GM19035 (cell line): ENCODE data around the gene RNASE11.
"Not testable (repeated sequence)": the region's sequence is repeated elsewhere in the genome, so short reads cannot be mapped to it uniquely, and the experiment has no call there.

ENCODE experiments used
- ATAC-seq: cut with Tn5 transposase; IDR thresholded peaks from one replicate; pipeline ENCODE4 v1.9.1; 2021; ENCODE audit not compliant: unreplicated experiment

Gene RNASE11

DNA sequence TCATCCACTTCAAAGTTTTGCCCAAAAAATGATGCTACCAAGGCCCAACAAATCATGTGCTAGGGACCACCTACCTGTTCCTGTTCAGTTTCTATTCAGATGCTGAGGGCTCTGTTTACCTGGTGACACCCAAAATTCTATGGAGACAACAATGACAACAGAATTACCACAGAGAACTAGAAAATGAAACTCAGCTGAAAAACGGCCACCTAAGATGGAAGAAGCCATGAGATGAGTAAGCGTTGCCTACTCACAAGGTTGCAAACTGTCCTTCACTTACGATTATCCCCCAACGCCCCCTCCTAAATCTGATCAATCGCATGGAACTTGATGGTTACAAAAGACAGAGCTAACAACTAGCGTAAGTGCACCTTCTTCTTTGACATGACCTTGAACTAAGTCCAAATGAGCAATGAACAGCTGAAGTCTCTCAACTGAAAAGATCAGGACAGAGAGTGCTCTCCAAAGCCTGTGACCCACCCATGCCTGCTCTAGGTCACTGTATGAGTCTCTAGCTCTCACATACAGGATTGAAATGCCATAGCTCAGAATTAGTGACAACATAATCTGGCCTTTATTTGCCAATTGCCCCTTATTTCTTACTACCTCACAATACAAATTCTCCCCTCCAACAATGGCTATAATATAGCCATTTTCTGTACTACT lies at the start of gene RNASE11:
Gene RNASE11 (minus strand): TSS at position 513 of the 666 bp plus-strand sequence.
- ATAC-seq: no peak

DNA sequence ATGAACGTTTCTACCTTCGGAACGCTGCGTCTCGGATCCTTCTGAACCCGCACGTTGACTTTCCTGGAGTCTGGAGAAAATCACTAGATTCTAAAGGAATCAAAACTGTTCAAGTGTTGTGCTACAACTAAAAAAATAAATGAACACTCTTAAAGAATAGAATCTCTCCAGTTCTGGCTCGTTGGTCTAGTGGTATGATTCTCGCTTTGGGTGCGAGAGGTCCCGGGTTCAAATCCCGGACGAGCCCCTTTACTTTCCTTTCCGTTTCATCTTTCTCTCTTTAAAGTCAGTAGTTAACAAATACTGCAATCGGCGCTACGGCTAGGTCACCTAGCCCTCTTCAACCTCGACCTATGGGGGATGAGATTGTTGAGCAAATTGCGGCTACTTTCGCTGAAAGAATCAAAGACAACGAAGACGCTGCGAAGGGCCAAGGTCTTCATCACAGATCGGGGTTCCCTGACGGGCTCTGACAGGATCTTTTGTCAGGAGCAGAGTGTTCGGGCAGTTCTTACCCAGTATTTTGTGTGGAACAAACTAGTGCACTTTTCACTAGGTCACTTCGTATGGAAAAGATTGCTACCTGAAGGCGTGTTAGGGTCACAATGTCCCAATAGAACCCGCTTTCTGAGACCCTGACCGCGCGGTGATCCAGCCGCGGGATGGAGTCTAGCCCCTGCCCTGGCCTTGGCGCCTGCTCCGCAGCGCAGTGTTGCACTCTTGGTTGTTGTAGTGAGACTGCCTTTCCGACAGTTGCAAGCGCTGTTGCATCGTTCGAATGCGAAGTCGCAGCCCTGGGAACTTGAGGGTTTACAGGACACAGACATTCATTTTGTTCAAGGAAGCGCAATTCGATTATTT lies 45.3 kb upstream of the RNASE11 start:
- ATAC-seq: peak; percentile 59

DNA sequence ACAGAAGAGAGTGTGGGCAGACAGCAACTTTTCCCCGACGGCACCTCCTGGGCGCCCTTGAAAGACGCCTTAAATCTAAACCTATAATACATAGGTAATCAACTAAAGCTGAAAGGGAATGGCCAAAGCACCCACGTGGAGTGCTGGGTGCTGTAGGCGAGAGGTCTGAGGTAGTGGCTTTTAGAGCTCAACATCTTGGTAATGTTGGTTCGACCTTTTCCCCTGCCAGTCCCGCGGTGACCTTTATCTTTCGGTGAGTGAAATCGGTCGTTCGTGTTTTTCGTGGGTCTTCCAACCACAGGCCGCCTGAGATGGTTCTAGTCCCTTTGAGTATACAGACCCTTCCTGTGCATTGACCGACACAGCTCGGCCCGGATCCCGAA lies 44.6 kb upstream of the RNASE11 start:
- peak; percentile 22 for ATAC-seq

DNA sequence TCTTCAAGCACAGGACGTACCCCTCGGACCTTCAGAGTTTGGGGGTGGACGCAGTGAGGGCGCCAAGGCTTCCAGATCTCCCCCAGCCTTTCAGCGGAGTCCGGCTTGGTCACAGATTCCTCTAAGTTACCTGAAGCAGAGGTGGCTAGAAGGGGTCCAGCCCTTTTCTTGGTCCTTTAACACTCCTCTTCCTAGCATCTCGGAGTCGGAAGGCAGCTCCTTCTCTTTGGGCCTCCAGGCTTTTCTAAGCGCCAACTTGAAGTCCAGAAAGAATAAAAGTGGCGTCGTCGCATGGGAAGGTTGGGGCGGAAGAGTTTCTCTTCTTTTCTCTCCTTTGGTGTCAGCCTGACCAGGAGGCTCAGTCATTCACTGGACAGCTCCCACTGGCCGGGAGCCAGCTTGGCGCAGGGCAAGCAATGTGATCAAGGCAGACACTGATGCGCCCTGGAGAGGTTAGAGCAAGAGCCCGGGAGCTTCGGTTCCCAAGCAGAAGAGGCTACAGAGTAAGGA lies 44.1 kb upstream of the RNASE11 start:
- no peak for ATAC-seq

DNA sequence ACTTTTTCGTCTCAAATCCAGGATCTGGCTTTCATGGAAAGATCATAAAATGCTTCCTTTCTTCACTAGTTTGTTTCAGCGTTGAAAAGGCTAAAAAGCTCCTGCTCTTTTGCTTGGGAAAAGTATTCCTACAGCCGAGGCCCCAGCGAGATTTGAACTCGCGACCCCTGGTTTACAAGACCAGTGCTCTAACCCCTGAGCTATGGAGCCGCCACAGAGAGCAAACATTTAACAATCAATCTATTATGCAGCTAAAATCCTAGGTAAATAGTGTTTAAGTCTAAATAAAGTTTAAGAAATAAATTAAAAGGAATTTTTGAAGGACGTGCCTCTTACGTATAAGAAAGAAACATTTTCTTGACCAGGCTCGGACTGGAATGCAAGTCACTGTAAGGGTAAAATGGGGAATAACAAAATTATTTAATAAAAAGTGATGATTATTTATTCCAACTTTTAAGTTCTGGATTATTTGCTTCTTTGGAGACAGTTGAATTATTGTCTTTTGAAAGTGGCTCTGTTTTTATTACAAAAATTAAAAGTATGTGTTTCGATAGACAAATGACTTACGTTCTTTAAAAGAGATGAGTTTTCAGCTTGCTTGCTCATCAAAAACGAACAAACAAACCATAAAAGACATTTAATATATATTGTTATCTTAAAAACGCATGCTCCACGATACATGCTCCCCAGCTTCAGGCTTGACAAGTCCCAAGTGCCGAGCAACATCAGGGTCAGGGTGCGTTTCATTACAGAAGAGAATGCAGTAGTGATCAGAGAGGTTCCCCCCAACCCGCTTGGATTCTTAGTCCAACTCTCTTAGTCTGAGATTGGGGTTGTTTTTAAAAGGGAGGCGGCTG lies 43.5 kb upstream of the RNASE11 start:
- ATAC-seq: no peak

DNA sequence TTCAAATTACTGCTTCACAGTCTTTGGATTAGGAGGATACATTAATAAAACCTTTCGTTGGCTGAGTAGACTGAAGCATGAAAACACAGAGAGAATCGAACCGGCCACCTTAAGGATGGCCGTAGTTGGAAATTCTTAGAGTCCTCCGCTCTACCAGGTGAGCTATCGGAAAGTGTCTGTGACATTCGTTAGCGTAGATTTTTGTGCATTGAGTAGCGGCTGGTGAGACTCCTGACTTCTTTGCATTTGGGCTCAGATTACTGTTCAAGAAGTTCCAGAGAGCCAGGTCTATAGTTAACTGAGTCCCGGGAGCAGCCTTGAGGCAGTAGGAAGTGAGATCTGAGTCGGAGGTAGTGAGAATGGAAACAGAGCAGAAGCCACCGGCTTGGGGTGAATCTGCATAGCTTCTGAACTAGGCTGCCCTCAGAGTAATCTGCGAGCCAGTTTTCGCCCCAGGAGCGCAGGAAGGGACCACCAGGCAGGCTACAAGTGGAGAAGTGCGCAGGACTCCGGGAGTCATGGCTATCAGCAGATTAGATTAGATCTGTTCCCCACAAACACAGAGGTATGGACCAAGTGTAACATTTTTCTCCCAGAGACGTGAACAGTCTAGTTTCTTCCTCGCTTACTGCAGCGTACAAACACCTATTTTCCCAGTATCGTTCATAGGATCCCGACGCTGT lies 42.7 kb upstream of the RNASE11 start:
- no peak for ATAC-seq

DNA sequence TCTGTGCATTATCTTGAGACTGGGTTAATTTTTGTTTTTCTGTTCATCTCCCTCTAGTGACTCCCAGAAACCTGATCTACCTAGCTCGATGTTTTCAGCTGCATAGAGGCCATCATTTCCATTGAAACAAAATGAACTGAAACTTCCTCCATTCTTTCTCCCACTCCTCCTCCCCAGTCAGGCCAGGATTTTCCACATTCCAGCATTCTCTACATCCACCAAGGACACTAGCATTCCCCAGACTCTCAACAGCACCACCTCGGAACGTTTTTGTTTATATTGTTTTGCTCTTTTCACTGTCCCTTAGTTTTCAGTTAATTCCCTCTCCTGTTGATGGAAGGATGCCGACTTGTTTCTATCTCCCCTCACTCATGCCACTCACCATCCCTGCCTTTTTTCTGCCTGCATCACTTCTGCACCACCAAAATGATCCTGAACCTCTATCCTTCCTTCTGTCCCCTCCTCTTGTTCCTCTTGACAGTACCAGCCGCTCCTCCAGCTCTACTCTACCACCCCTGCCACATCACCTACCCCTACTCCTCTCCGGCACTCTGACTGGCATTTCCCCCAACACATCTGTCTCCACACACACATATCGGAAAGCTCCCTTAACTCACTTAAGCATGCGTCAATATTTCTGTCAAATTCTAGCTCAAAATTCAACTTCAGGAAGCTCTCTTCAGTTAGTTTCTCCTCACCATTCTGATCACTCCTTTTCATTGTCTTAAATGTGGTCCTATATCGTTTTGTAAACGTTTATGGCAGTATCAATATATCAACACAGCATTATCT lies 40.5 kb upstream of the RNASE11 start:
- ATAC-seq: no peak

DNA sequence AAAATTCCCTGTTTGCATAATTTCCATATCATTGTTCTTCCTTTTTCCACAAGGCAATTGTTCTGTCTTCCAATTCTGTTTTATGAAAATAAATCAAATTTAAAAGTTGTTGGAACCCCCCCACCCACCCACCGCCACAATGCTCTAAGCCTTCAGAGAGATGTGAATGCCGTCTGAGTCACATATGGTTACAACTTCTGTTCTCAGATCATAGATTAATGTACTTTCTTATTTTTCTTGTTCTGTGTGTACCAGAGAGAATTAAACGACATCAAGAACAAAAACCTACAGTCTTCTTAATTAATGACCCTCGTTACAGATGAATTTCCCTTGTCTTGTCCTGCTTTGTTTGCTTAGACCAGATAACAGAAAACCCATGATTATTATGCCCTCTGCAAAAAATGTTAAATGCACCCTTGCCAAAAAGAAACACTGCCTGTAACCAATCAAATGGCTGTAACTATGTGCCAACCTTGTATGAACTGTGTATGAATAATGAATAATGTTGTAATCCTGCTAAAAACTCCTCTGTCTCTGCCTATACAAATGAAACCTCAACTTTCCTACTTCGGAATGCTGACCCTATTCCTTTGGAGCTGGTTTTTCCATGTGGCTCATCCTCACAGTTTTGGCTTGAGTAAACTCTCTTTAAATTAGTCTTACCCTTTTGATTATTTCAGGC lies 39.7 kb upstream of the RNASE11 start:
- ATAC-seq: no peak

DNA sequence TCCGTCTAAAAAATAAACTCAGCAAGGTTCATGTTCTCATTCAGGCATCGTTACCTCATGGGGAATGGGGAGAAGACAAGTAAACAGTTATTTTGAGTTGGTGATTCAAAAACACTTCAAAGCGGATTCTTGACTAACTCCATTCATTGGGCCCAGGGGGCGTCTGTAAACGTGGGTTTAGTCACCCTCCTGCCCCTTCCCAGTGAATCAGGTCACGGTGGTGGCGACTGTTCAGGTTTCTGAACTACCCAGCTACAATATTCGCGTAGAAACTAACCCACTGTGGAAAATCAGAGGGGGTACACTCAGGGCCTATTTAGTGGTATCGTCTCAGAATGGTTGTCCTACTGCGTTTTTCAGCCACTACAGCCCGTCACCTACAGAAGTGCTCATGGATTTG lies 38.5 kb upstream of the RNASE11 start:
- no peak for ATAC-seq

DNA sequence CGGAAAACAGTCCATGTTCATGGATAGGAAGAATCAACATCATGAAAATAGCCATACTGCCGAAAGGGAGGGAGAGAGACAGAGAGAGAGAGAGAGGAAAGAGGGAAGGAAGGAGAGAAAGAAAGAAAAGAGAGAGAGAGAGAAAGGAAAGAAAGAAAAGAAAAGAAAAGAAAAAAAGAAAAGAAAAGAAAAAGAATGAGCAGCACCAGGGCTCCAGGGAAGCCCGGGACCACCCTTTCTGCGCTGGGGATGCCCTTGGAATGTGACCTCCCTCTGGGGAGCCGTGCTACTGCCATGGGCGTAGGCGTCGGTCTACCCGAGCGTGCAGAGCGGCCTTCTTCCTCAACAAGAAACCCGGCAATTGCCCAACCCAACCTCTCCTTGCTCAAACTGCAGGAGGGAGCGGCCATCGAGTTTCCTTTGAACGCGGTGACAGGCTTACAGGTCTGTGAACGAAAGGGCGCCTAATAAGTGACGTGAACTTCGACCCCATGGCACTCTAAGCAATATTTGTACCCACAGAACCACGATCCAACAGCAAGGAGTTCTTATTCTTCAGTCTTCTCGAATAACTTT lies 36.8 kb upstream of the RNASE11 start:
- ATAC-seq: no peak

DNA sequence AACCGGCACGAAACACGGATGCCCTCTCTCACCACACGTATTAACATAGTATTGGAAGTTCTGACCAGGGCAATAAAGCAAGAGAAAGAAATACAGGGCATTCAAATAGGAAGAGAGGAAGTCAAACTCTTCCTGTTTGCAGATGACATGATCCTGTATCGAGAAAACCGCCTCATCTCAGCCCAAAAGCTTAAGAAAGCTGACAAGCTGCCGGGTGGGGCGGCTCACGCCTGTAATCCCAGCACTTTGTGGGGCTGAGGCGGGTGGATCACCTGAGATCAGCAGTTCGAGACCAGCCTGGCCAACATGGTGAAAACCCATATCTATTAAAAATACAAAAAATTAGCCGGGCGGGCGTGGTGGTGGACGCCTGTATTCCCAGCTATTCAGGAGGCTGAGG lies 36.0 kb upstream of the RNASE11 start:
- ATAC-seq: no peak

DNA sequence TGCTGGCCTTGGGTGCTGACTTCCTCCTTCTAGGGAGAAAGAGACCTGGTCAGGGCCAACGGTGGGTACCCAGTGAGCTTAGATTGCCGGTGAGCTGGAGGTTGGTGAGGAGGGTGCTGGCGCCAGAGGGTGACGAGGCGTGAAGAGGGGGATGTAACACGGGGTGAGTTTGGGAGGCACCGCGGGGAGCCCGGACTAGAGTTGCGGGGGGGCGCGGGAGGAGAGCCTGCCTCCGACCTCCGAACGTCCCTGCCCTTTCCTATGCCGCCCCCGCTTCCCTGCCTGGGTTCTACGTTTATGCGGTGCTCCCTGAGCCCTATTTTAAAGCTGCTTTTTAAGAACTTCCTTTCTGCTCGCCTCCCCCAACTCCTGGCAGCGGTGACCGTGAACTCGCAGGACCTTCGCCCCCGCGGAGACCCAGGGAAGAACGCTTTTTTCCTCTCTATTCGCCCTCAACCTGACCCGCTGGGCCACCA lies 35.1 kb upstream of the RNASE11 start:
- no peak for ATAC-seq

DNA sequence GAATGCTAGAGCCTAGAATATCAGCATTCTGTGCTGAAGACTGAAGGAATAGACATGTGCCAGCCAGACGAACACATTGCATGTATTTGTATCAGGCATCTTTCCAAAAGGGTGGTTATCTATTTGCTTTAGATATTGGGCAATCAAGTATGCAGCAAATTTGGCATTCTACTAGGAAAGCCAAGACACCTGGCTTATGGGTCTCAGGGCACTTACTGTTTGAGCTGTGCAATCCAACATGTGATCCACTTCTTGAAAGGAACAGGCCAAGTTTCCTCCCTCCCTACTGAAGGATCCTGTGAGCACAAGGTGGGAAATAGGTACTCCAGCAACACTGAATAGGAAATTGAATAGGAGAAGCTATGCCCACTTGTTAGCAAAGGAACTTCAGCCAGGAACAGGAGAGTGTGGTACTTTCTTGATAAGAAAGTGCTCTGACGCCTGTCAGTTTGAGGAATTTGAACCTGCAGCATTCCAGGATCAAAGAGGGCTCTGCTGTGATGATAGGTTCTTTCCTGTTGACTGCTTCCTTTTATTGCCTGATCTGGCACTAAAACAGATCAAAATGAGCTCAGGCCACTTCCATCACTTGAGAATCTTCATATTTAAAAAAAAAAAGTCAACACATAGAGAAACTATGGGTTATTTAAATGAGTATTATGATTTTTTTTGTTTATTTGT lies 33.1 kb upstream of the RNASE11 start:
- ATAC-seq: no peak

DNA sequence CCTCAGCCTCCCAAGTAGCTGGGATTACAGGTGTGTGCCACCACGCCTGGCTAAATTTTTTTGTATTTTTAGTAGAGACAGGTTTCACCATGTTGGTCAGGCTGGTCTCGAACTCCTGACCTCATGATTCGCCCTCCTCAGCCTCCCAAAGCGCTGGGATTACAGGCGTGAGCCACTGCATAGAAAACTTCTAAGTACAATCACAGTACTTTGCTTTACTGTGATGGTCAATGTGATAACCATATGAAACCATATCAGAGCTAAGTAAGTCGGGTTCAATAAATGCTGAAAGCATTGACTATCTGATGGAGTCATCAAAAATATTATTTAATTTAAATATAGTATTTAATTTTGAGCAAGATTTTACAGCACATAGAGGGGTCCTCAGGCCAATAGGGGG lies 31.9 kb upstream of the RNASE11 start:
- ATAC-seq: not testable (repeated sequence)

DNA sequence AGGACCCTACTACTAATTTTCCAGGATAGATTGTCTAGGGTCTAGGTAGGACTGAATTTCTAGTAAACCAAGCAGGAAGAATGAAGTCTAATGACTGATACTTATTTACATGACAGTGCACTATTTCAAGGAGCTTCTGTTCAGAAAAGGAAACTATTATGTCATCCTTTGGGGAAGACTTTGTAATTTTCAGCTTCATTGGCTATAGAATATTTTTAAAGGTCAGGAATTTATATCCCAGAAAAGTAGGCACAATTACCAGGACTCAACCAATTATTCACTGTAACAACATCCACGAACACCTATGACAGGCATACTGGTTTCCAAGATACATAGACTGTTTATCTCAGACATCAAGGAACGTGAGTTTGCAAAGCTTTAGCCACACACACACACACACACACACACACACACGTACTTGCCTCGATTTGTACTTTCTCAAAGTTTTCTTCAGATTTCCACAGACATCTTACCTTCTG lies 30.5 kb upstream of the RNASE11 start:
- no peak for ATAC-seq

DNA sequence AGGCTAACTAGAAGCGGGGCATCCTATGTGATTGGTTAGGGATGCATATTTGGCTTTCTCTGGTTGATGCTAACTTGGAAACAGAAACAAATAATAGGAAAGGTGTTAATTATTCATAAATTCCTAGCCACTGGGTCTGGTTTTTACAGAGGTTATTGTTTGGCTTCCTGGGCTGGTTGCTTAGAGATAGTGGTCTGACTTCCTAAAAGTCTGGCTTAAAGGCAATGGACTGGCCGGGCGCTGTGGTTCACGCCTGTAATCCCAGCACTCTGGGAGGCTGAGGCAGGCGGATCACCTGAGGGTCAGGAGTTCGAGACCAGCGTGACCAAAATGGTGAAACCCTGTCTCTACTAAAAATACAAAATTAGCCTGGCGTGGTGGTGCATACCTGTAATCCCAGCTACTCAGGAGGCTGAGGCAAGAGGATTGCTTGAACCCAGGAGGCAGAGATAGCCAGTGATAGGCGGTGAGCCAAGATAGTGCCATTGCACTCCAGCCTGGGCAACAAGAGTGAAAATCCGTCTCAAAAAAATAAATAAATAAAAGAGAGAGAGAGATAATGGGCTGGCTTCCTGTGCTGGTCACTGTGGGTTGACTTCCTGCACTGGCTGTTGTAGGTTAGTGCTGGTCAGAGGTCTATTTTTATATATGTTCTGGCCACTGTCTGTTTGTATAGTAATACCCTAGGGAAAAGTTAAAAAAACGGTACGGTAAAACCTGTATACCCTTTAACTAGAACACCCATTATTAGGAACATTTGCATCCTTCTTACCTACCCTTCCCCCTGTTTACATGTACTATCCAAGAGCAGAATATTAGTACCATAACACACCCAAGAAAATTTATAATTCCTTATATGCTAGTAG lies 29.6 kb upstream of the RNASE11 start:
- ATAC-seq: peak; percentile 41

DNA sequence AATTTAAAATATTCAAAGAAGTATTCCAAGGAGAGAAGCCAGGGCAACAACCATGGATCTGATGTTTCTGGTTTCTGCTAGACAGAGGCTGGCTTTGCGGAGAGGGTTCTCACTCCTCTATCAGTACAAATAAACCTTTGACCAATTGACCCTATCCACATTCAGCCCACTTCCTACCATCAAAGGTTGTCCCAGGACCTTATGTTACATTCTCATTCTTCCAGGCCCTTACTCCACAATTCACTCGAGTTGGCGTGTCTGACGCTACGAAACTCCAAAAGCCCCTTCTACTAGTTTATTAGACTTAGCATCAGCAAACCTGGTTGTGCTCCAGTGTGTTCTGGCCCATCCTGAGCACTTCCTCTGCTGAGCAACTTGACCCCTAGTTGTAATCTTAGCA lies 28.2 kb upstream of the RNASE11 start:
- no peak for ATAC-seq
